KMS-11 (cell line): ENCODE data around the gene SLC6A1.

Source experiments
- H2AFZ ChIP-seq: fragments of 200-600 bp; sonication (generic); 2 replicates; pipeline ENCODE4 v1.6.1; 2016; ENCODE audit warnings: antibody characterized with exemption, mixed run types, low read depth
- H3K27ac ChIP-seq: fragments of 200-600 bp; sonication (generic); 2 replicates; pipeline ENCODE4 v1.6.1; 2016; ENCODE audit warnings: mild to moderate bottlenecking, mixed run types
- H3K27me3 ChIP-seq: fragments of 200-600 bp; sonication (generic); 2 replicates; pipeline ENCODE4 v1.6.1; 2017; ENCODE audit warnings: mild to moderate bottlenecking, low read depth, mixed run types, moderate library complexity; ENCODE audit not compliant: insufficient read depth
- H3K36me3 ChIP-seq: fragments of 200-600 bp; sonication (generic); 2 replicates; pipeline ENCODE4 v1.6.1; 2017; ENCODE audit warnings: mild to moderate bottlenecking, mixed run types; ENCODE audit not compliant: insufficient read depth
- H3K4me1 ChIP-seq: fragments of 200-600 bp; sonication (generic); 2 replicates; pipeline ENCODE4 v1.6.1; 2016; ENCODE audit warnings: mild to moderate bottlenecking, low read depth, mixed run types; ENCODE audit not compliant: poor library complexity, severe bottlenecking
- H3K4me2 ChIP-seq: fragments of 200-600 bp; sonication (generic); 2 replicates; pipeline ENCODE4 v1.7.0; 2016; ENCODE audit warnings: mild to moderate bottlenecking, mixed run types
- H3K4me3 ChIP-seq: fragments of 200-600 bp; sonication (generic); IDR thresholded peaks from 2 replicates; pipeline ENCODE4 v1.6.1; 2017; ENCODE audit warnings: low read depth, low read length, mixed read lengths; ENCODE audit not compliant: insufficient read depth
- H3K79me2 ChIP-seq: fragments of 200-600 bp; sonication (generic); 2 replicates; pipeline ENCODE4 v1.6.1; 2016; ENCODE audit warnings: low read depth, mixed run types; ENCODE audit not compliant: insufficient read depth
- H3K9ac ChIP-seq: fragments of 200-600 bp; sonication (generic); 2 replicates; pipeline ENCODE4 v1.6.1; 2016; ENCODE audit warnings: mild to moderate bottlenecking, mixed run types
- H4K20me1 ChIP-seq: fragments of 200-600 bp; sonication (generic); 2 replicates; pipeline ENCODE4 v1.6.1; 2016; ENCODE audit warnings: mild to moderate bottlenecking, mixed run types; ENCODE audit not compliant: insufficient read depth
- CTCF ChIP-seq: fragments of 200-600 bp; sonication (generic); conservative IDR thresholded peaks from 2 replicates; pipeline ENCODE4 v1.6.1; 2017; ENCODE audit warnings: low read depth, mild to moderate bottlenecking, antibody characterized with exemption, low read length, moderate library complexity, mixed read lengths

The SLC6A1 gene

GRCh38 chr3:10975695-10976234, 16.8 kb upstream of the SLC6A1 start:
- no peak overlapping the region for H3K9ac ChIP-seq
- no peaks in the 10 kb centered on the region for H3K79me2 ChIP-seq
- no peaks in the 10 kb centered on the region for H3K27me3 ChIP-seq
- no peak overlapping the region for H3K4me3 ChIP-seq
- H3K27ac ChIP-seq: no peak overlapping the region
- no peaks in the 10 kb centered on the region for H3K4me1 ChIP-seq
- H4K20me1 ChIP-seq: no peaks in the 10 kb centered on the region
- no peak overlapping the region for H2AFZ ChIP-seq
- no peak for TF ChIP-seq CTCF
- H3K36me3 ChIP-seq: no peaks in the 10 kb centered on the region
- no peak overlapping the region for H3K4me2 ChIP-seq

- H3K9ac ChIP-seq: no peak overlapping the region
- no peak for TF ChIP-seq CTCF
- H3K27me3 ChIP-seq: no peaks in the 10 kb centered on the region
- H3K4me3 ChIP-seq: no peak overlapping the region
- H3K36me3 ChIP-seq: no peaks in the 10 kb centered on the region
- H4K20me1 ChIP-seq: no peaks in the 10 kb centered on the region
- H3K79me2 ChIP-seq: no peaks in the 10 kb centered on the region
- H3K27ac ChIP-seq: no peak overlapping the region
- no peak overlapping the region for H2AFZ ChIP-seq
- no peak overlapping the region for H3K4me2 ChIP-seq
- H3K4me1 ChIP-seq: no peaks in the 10 kb centered on the region
These were observed 15.8 kb upstream of the SLC6A1 start for GRCh38 chr3:10976770-10977169.

- Histone ChIP-seq H3K4me2 (no peak overlapping the region), H2AFZ (no peak overlapping the region), H3K9ac (no peak overlapping the region), H3K27me3 (no peaks in the 10 kb centered on the region), H3K4me3 (no peak overlapping the region), H4K20me1 (no peaks in the 10 kb centered on the region), H3K4me1 (no peaks in the 10 kb centered on the region), H3K27ac (no peak overlapping the region), H3K36me3 (no peaks in the 10 kb centered on the region), H3K79me2 (no peaks in the 10 kb centered on the region)
- no peak for TF ChIP-seq CTCF
These were observed 14.5 kb upstream of the SLC6A1 start for GRCh38 chr3:10977892-10978510.

- Histone ChIP-seq H3K27me3 (no peaks in the 10 kb centered on the region), H3K9ac (no peak overlapping the region), H3K79me2 (no peaks in the 10 kb centered on the region), H3K36me3 (no peaks in the 10 kb centered on the region), H3K4me3 (no peak overlapping the region), H3K4me1 (no peaks in the 10 kb centered on the region), H2AFZ (no peak overlapping the region), H4K20me1 (no peaks in the 10 kb centered on the region), H3K4me2 (no peak overlapping the region), H3K27ac (no peak overlapping the region)
- no peak for TF ChIP-seq CTCF
These were observed 13.6 kb upstream of the SLC6A1 start for GRCh38 chr3:10978956-10979355.
